Measurements from ENCODE around the gene GRHPR. TPM values are rescaled to one million over a fixed set of nuclear protein-coding genes. Genes with fewer than 3 reads are reported as not detected.

GRHPR gene
- total and polyA plus RNA-seq, 10 of the 15 experiments (the other 5 are each of a cell fraction or from before 2014, with no cell fraction given), result 52.4 to 194 (median 126) TPM

DNA sequence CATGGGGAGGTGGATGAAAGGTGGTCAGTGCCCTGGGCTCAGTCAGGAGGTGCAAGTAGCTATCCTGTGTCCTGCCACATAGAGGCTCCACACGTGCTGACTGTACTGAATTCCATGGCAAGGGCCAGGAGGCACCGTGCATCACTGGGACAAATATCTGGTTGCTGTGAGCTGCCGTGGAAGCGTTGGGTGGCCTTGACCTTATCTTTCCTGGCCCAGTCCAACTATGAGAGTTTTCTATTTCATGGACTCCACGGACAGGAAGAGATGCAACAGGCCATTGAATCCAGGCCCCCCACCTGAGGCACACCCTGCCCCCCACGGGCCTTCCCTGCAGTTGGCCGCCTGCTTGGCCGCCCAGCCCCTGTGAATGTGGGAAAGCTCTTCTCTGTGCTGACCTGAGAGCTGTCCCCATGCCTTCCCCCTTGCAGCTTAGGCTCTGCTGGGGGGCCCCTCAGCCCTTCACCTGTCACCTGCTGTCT, 1.7 kb downstream of the GRHPR start:
- H3K27me3 ChIP-seq (replicated peaks in 1 of 2; ENCODE audit: control insufficient read depth in 2 of 2, insufficient read depth in 2 of 2, low read length in 1 of 2), result no peaks in the 10 kb centered on the region
- FAIRE-seq (peak; percentile 71), ATAC-seq (no peak), DNase-seq (ENCODE audit: low read depth, low spot score) (no peak)
- no peak for TF ChIP-seq MEF2A (IDR thresholded peaks at IDR 0.05; ENCODE audit: insufficient read depth, low read depth, low read length)
- peak overlapping the region; percentile 96 for H3K9ac ChIP-seq (ENCODE audit: control insufficient read depth, insufficient read depth, low read length)
- ChIA-PET POLR2A (interaction anchor here (0.6 to 1.0 kb wide), 2 partner anchors 11 to 38 kb away, joined by 4 to 5 read pairs; no protein-coding TSS in a partner anchor), RAD21 (ENCODE audit: unreplicated experiment) (interaction anchor here (0.7 to 1.4 kb wide), 3 partner anchors 14 to 169 kb away, joined by 3 to 4 read pairs (median 3); no protein-coding TSS in a partner anchor), CTCF (interaction anchor here (0.7 to 2.6 kb wide), 9 partner anchors 10 to 85 kb away, joined by 3 to 17 read pairs (median 3); no protein-coding TSS in a partner anchor), SMC1A (ENCODE audit: uncharacterized antibody, unreplicated experiment) (interaction anchor here (1.4 kb wide), 2 partner anchors 44 to 62 kb away, joined by 3 to 4 read pairs; no protein-coding TSS in a partner anchor)
- no peak overlapping the region; the same call in 1 of the 2 replicates for H3K27ac ChIP-seq (ENCODE audit: control insufficient read depth, insufficient read depth)
- in situ Hi-C loops (cut with MboI), result no loop called here
- H3K9me3 ChIP-seq (replicated peaks; ENCODE audit: control insufficient read depth, insufficient read depth, low read length), result no peaks in the 10 kb centered on the region
- no TSS peak for BruUV-seq (replicated peaks)
- H3K36me3 ChIP-seq (ENCODE audit: control insufficient read depth in 2 of 2, insufficient read depth in 2 of 2, low read length in 1 of 2), result peaks cover 15 to 24% of the 10 kb centered on the region in 2 experiments; a peak in 3 of 4 replicates
- WGBS (ENCODE audit: insufficient coverage, insufficient replicate concordance, low lambda C conversion rate, missing lambda C conversion rate), result 77% methylated on average over 8 of the region's 8 CpGs
- peak overlapping the region; percentile 70 for H3K4me2 ChIP-seq (ENCODE audit: control insufficient read depth, insufficient read depth)
- intact Hi-C loops (cut with micrococcal nuclease; ENCODE audit: unreplicated experiment), result no loop called here
- peak overlapping the region; percentile 97 for H3K4me3 ChIP-seq
- H3K79me2 ChIP-seq (ENCODE audit: control insufficient read depth, insufficient read depth, low read length), result peaks cover 37% of the 10 kb centered on the region
- H3K4me1 ChIP-seq (ENCODE audit: control insufficient read depth, insufficient read depth, low read length), result peaks cover 17% of the 10 kb centered on the region
- H4K20me1 ChIP-seq (ENCODE audit: control insufficient read depth, insufficient read depth), result 0 out of 2 replicates have a peak, but pooled peaks cover 4% of the 10 kb centered on the region
- H2AFZ ChIP-seq (ENCODE audit: control insufficient read depth, low read depth, low read length), result no peak overlapping the region

DNA sequence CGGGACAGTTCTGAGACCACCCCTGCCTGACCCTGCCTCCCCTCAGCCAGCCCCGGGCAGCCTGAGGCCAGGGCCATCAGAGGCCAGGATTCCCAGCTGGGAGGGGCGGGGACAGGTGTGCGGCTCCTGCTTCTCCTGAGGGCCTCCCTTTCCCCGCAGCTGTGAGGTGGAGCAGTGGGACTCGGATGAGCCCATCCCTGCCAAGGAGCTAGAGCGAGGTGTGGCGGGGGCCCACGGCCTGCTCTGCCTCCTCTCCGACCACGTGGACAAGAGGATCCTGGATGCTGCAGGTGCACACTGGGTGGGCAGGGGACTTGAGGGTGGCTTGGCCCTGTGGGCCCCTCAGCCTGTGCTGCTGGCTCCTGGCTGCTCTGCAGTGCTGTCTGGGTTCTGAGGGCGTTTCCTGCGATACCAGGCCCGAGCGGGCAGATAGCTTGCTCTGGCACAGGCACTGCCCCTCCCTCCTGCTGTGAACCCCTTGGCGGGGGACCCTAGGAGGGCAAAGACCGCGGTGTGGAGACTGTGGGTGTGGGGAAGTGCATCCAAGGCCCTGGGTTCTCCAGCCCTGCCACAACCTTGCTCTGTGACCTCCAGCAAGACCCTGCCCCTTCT, 2.3 kb downstream of the GRHPR start:
- SMC1A ChIA-PET (ENCODE audit: uncharacterized antibody, unreplicated experiment), result interaction anchor here (0.9 to 1.4 kb wide), 3 partner anchors 11 to 62 kb away, joined by 3 to 4 read pairs (median 3); no protein-coding TSS in a partner anchor
- CTCF ChIA-PET, result interaction anchor here (0.7 to 2.6 kb wide), 5 partner anchors 10 to 84 kb away, joined by 3 to 17 read pairs (median 3); no protein-coding TSS in a partner anchor
- Histone ChIP-seq H3K79me2 (ENCODE audit: control insufficient read depth, insufficient read depth, low read length) (peaks cover 37% of the 10 kb centered on the region), H3K27ac (ENCODE audit: control insufficient read depth, insufficient read depth) (no peak overlapping the region), H2AFZ (ENCODE audit: control insufficient read depth, low read depth, low read length) (no peak overlapping the region), H3K4me2 (ENCODE audit: control insufficient read depth, insufficient read depth) (peak overlapping the region; percentile 70), H3K9ac (ENCODE audit: control insufficient read depth, insufficient read depth, low read length) (no peak overlapping the region; the same call in 1 of the 2 replicates), H3K36me3 (ENCODE audit: control insufficient read depth in 2 of 2, insufficient read depth in 2 of 2, low read length in 1 of 2) (peaks cover 18 to 27% of the 10 kb centered on the region in 2 experiments; a peak in 3 of 4 replicates), H3K4me3 (no peak overlapping the region; the same call in 1 of the 2 replicates), H3K27me3 (replicated peaks in 1 of 2; ENCODE audit: control insufficient read depth in 2 of 2, insufficient read depth in 2 of 2, low read length in 1 of 2) (no peaks in the 10 kb centered on the region), H3K4me1 (ENCODE audit: control insufficient read depth, insufficient read depth, low read length) (peaks cover 17% of the 10 kb centered on the region), H3K9me3 (replicated peaks; ENCODE audit: control insufficient read depth, insufficient read depth, low read length) (no peaks in the 10 kb centered on the region), H4K20me1 (ENCODE audit: control insufficient read depth, insufficient read depth) (0 out of 2 replicates have a peak, but pooled peaks cover 4% of the 10 kb centered on the region)
- 92% methylated on average over 18 of the region's 18 CpGs for WGBS (ENCODE audit: insufficient coverage, insufficient replicate concordance, low lambda C conversion rate, missing lambda C conversion rate)
- TF ChIP-seq, protein P1, sequence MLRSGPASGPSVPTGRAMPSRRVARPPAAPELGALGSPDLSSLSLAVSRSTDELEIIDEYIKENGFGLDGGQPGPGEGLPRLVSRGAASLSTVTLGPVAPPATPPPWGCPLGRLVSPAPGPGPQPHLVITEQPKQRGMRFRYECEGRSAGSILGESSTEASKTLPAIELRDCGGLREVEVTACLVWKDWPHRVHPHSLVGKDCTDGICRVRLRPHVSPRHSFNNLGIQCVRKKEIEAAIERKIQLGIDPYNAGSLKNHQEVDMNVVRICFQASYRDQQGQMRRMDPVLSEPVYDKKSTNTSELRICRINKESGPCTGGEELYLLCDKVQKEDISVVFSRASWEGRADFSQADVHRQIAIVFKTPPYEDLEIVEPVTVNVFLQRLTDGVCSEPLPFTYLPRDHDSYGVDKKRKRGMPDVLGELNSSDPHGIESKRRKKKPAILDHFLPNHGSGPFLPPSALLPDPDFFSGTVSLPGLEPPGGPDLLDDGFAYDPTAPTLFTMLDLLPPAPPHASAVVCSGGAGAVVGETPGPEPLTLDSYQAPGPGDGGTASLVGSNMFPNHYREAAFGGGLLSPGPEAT (IDR thresholded peaks at IDR 0.05; ENCODE audit: low read depth), result no peak
- no peak for TF ChIP-seq RCOR1 (conservative IDR thresholded peaks at IDR 0.05; ENCODE audit: low read depth, low read length)
- TF ChIP-seq KLF5 (IDR thresholded peaks at IDR 0.05; ENCODE audit: partially characterized antibody), result no peak
- no peak for TF ChIP-seq BACH1 (IDR thresholded peaks at IDR 0.05; ENCODE audit: borderline replicate concordance)
- TF ChIP-seq MYC (IDR thresholded peaks at IDR 0.05; ENCODE audit: insufficient read depth, insufficient read length, insufficient replicate concordance, low read length, severe bottlenecking), result no peak
- no peak for TF ChIP-seq ESRRA (IDR thresholded peaks at IDR 0.05; ENCODE audit: low read length)
- no peak for TF ChIP-seq ZZZ3 (IDR thresholded peaks at IDR 0.05; ENCODE audit: control insufficient read depth, insufficient read length, low read depth)
- TF ChIP-seq, protein P2, sequence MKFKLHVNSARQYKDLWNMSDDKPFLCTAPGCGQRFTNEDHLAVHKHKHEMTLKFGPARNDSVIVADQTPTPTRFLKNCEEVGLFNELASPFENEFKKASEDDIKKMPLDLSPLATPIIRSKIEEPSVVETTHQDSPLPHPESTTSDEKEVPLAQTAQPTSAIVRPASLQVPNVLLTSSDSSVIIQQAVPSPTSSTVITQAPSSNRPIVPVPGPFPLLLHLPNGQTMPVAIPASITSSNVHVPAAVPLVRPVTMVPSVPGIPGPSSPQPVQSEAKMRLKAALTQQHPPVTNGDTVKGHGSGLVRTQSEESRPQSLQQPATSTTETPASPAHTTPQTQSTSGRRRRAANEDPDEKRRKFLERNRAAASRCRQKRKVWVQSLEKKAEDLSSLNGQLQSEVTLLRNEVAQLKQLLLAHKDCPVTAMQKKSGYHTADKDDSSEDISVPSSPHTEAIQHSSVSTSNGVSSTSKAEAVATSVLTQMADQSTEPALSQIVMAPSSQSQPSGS (IDR thresholded peaks at IDR 0.05; ENCODE audit: low read length), result no peak
- TF ChIP-seq RAD51 (IDR thresholded peaks at IDR 0.05), result no peak
- TF ChIP-seq NFIC (IDR thresholded peaks at IDR 0.05; ENCODE audit: low read depth, low read length), result no peak
- TF ChIP-seq TCF12 (IDR thresholded peaks at IDR 0.05; ENCODE audit: low read depth, low read length), result no peak
- no peak for TF ChIP-seq NFXL1 (IDR thresholded peaks at IDR 0.05; ENCODE audit: borderline replicate concordance)
- in situ Hi-C loops (cut with MboI), result no loop called here
- no TSS peak for BruUV-seq (replicated peaks)
- RAD21 ChIA-PET (ENCODE audit: unreplicated experiment), result interaction anchor here (0.7 to 0.9 kb wide), 2 partner anchors 54 to 169 kb away, joined by 3 to 4 read pairs; no protein-coding TSS in a partner anchor
- DNase-seq (ENCODE audit: low read depth, low spot score) (no peak), ATAC-seq (no peak), FAIRE-seq (no peak)
- intact Hi-C loops (cut with micrococcal nuclease; ENCODE audit: unreplicated experiment), result no loop called here
- POLR2A ChIA-PET, result no interaction called here

All from GM12878 (cell line).